ENCODE data around the gene VAV2.

VAV2 gene

DNA sequence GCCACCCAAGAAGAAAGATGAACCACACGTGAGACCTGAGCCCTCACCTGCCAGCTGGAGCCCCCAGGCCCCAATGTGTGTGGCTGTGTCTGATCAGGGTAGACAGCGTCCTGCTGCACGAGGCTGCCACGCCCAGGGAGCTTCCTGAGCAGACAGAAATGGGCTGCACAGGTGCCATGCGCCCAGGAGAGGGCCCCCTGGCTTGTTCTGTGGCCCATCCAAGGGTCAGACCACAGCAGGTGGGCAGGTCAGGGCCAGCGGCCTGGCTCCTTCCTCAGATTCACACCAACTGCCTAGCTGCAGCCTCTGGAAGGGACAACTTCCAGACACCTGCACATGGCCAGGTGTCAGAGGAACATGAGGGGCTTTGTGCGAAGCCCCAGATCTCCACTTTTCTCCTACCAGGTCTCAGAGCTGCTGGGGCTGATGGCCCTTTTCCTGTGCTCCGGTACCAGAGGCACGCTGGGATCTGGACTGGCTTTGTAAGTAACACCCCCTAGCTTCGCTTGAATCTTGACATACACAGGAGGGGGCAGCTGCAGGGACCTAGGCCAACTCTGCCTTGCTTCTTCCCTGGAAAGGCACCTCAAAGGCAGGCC lies 264.7 kb downstream of the VAV2 start:
- in situ Hi-C loops (cut with MboI; ENCODE audit: low sequenced_read_pairs): no loop called here

DNA sequence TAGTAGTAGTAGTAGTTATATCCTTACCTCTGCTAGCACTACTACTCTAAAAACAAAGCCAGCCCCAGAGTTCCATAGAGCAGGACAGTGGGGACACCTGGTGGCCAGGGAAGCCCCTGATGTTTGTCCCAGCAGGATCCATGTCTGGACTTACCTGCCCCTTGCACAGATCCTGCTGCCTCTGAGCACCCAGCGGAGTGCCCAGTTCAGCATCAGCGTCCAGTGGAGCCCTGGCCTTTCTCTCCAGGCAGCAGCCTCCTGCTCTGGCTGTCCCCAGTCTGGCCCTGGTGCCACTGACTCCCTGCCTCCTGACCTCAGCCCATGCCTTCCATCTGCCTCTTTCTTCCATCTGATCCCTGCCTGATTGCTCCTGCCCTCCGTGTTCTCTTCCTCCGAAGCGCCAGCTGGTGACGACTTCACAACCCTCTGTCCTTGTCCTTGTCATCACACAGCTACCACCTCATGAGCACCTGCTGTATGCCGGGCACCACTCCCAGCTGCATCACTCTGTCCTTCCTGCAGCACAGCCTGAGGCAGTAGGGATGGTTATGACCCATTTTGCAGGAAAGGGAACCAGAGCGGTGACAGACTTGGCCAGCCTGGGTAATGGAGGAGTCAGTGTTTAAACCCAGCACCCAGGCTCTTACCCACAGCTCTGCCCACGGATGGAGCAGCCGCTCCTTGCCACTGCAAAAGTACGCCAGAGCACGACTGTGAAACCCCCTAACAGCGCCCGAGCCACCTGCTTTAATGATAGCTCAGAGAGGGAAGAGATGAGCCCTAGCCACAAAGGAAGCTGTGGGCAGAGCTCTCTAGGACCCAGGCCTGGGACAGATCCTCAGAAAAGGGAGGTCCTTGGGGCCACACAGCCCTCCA lies 265.5 kb downstream of the VAV2 start:
- in situ Hi-C loops (cut with MboI; ENCODE audit: low sequenced_read_pairs): no loop called here

GRCh38 chr9:133725886-133726285 lies 266.2 kb downstream of the VAV2 start:
- in situ Hi-C loops (cut with MboI; ENCODE audit: low sequenced_read_pairs): no loop called here

DNA sequence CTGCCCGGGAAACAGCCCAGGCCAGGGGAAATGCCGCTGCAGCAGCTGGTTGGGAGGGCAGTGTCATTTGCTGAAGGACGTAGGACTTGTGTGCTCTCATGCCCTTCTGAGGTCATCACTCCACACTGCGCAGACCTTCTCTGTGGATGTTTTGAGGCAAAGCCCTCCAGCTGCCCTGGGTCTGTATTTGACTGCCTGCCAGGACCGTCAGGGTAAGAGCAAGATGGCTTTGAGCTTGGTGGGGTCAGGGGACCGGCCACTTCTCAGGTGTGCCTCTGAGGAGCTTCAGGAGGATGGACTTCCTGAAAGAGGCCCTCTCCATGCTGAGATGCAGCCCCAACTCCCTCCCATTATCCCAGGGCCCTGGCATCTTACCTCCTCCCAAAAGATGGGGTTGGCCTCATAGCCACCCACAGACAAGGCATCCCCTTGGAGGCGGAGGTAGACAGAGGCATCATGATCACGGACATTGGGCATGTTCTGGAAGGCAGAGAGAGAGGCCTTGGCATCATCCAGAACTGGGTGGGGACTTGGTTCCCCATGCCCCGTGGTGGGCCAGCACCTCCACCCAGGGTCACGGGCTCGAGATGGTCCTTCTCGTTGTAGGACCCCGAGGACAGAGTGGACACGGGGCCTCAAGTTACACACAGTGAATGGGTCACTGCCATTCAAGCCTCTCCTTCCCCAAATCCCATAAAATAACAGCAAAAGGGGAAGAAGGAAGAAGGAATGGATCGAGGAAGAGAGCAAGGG lies 273.4 kb downstream of the VAV2 start:
- in situ Hi-C loops (cut with MboI; ENCODE audit: low sequenced_read_pairs): loop anchor here (10.0 kb wide), 1 partner anchor 184 kb away; the partner anchor contains the start of gene ADAMTSL2

DNA sequence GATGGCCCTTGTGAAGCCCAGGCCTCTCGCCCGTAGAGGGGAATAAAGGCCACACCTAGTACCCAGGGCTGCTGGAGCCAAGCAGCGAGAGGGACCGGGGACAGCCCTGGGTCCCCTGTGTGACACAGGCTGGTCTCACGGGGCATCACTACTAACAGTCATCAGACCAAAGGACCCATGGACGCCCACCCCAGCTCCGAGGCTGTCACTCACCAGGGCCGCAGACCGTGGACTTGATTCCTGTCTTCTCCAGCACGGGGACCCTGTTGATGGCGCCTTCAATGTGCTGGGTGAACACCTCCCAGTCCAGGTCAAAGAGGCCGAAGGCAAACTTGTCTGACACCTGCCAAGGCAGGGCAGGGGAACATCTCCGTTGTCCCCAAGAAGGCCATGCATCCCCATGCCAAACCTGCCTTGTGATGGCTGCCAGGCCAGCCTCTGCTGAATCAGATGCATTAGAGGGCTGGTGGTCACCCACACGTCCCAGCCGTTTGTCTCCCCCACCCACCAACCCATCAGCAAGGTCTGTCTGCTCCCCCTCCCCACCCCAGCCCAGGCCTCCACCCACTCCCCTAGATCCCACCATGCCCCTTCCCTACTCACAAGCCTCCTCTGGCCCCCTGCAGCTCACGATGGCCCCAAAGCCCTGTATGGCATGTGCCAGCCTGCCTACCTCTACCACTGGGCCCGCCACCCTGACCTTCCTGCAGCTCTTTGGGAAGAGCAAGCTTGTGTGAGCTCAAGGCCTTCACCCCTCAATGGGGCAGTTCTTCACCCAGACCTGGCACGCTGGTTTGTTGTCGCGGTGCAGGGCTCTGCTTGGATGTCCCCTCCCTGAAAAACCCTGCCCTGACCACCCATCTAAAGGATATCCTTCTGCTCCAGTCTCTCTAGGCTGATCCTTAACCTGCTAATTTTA lies 274.8 kb downstream of the VAV2 start:
- in situ Hi-C loops (cut with MboI; ENCODE audit: low sequenced_read_pairs): loop anchor here (10.0 kb wide), 1 partner anchor 183 kb away; the partner anchor contains the start of gene ADAMTSL2

GRCh38 chr9:133716564-133717112 lies 275.5 kb downstream of the VAV2 start:
- in situ Hi-C loops (cut with MboI; ENCODE audit: low sequenced_read_pairs): loop anchor here (10.0 kb wide), 1 partner anchor 182 kb away; the partner anchor contains the start of gene ADAMTSL2

DNA sequence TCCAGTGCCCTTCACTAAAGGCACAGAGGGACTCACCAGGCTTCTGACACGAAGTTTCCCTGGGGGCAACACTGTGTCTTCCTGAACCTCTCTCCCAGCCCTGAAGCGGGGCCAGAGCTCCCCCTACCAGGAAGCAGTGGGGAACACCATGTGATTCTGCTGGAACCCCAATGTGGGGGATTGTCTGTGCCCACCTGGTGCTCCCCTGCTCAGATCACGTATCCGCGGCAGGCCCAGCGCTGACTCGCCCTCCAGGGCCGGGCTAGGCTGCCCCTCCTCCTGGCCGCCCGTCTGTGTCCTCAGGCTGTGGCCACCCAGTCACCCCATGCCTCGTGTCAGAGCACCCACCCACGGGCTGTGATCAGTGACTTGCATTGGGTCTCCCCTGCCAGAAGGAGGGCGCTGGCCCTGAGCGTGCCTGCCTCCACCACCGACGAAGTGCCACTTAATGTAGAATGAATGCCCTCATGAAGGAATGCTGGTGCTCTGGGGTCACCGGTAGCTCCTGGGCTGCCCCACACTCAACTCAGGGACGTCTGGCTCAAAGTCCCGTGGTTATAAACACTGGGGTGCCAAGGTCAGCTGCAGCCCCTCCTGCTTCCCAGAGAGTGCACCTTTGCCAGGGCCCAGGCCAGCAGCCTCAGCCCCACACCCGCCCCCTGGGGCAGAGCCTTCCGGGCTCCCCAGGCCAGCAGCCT lies 276.1 kb downstream of the VAV2 start:
- in situ Hi-C loops (cut with MboI; ENCODE audit: low sequenced_read_pairs): loop anchor here (10.0 kb wide), 1 partner anchor 181 kb away; the partner anchor contains the start of gene ADAMTSL2

DNA sequence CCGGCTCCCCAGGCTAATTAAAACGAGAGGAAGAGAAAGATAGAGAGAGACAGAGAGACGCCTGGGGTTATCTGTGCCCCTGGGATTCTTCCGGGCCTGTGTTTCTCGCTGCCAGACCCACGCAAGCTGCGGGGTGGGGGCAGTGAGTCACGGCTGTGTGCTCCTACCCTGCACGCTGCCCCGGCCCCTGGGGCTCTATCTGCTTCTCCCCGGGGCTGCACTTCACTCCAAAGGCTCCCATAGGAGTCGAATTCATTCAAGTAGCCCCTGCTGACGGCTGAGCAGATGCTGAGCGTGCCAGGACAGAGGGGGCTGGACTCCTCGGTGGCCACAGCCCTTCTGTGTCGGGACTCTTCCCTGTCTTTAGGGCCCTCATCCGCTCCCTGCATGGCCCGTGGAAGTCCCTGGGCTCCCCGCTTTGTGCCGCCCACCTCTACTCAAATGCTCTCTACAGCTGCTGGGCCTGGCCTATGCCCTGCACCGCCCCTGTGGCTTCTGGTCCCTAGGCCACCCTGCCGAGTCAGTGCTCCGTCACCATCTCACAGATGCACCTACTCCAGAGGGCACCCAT lies 276.7 kb downstream of the VAV2 start:
- in situ Hi-C loops (cut with MboI; ENCODE audit: low sequenced_read_pairs): loop anchor here (10.0 kb wide), 1 partner anchor 181 kb away; the partner anchor contains the start of gene ADAMTSL2

GRCh38 chr9:133714606-133715294 lies 277.4 kb downstream of the VAV2 start:
- in situ Hi-C loops (cut with MboI; ENCODE audit: low sequenced_read_pairs): loop anchor here (10.0 kb wide), 1 partner anchor 180 kb away; the partner anchor contains the start of gene ADAMTSL2

- in situ Hi-C loops (cut with MboI; ENCODE audit: low sequenced_read_pairs): loop anchor here (10.0 kb wide), 1 partner anchor 179 kb away; the partner anchor contains the start of gene ADAMTSL2
These were observed 278.1 kb downstream of the VAV2 start for GRCh38 chr9:133713960-133714495.

DNA sequence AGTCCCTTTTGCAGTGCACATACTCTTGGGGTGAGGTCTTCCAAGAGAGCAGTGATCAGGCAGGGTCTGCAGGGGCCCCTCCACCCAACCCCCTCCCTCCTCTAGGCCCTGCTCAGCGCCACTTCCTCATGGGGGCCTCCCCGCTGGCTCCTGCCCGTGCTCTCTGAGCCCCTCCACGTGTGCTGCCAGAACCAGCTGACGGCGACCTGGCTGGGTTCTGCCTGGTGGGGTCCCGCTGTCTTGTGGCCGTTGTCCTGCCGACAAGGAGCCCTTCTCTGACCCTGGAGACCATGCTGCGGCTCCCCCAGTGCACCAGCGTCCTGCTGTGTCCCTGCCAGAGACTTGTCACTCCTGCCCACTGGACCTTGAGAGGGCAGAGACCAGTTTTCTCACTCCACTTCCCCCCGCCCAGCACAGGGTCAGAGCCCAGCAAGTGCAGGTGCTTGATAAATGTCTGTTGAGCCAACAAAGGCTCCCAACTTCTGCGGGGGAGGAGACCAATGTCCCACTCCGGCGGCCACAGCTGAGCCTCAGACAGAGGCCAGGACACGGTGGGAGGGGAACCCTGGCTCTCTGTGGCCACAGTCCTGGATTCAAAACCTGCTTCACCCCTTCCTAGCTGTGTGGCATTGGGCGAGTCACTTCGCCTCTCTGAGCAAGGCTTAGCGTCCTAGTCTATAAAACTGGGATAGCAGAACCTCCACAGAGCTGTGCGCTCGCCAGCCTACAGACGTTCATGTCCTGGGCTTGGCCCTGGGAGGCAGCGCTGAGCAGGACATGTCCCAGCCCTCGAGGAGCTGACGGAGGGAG lies 278.8 kb downstream of the VAV2 start:
- in situ Hi-C loops (cut with MboI; ENCODE audit: low sequenced_read_pairs): loop anchor here (10.0 kb wide), 1 partner anchor 179 kb away; the partner anchor contains the start of gene ADAMTSL2

DNA sequence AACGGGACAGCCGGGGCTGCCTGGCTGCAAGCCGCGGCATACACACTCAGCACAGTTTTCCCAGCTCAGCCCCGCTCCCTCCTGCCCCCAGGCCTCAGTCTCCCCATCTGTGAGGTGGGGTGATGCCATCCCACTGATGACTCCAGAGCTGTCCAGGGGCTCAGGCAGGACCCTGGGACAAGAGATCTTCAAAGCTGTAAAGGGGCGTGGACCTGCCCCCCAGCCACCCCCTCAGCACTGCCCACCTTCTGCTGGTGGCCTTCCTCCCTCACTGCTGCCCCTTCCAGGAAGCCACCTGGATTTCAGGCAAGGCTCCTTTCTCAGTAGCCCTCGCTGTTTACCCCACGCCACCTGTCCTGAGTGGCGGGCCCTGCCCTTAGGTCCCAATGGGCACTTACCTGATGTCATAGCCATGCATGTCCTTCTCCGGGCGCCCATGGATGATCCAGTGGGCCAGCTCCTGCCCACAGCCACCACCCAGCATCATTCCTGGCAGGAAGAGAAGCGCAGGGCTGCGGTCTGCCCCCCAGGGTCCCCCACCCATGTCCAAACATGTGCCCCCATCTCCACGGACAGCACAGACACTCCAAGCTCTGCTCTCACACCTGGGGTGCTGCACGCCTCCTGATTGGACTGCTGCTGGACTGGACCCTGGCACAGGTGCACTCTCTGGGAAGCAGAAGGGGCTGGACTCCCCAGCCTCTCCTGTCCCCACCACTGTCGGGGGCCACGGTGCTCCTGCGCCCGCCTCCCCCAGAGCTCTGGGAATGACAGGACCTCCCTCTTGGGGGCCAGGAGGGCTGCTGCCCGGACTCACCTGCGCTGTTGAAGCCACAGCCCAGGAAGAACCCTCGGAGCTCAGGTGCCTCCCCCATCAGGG lies 279.7 kb downstream of the VAV2 start:
- in situ Hi-C loops (cut with MboI; ENCODE audit: low sequenced_read_pairs): loop anchor here (10.0 kb wide), 1 partner anchor 178 kb away; the partner anchor contains the start of gene ADAMTSL2

Measured in HL-60/S4 treated with phorbol 12-myristate 13-acetate at 8.2 ng/mL for 4 days and 3 days (cell line).